Hepatocyte (in vitro differentiated cells): Measurements from ENCODE around the gene TPST1.

Experiments
- EZH2 ChIP-seq: fragments of 200-600 bp; sonication (generic); IDR thresholded peaks from 2 replicates; pipeline ENCODE4 v1.6.1; 2016; ENCODE audit warnings: antibody characterized with exemption, mild to moderate bottlenecking, borderline replicate concordance
- EZH2phosphoT487 ChIP-seq: fragments of 200-600 bp; sonication (generic); IDR thresholded peaks from one replicate; pipeline ENCODE4 v1.6.1; 2018; ENCODE audit warnings: antibody characterized with exemption, mild to moderate bottlenecking, low read depth, moderate library complexity; ENCODE audit not compliant: unreplicated experiment, severe bottlenecking
- TF ChIP-seq, protein P1 (sequence below): fragments of 200-600 bp; sonication (generic); IDR thresholded peaks from 2 replicates; pipeline ENCODE4 v1.5.1; 2016; ENCODE audit warnings: antibody characterized with exemption, mild to moderate bottlenecking; ENCODE audit not compliant: poor library complexity

DNA sequence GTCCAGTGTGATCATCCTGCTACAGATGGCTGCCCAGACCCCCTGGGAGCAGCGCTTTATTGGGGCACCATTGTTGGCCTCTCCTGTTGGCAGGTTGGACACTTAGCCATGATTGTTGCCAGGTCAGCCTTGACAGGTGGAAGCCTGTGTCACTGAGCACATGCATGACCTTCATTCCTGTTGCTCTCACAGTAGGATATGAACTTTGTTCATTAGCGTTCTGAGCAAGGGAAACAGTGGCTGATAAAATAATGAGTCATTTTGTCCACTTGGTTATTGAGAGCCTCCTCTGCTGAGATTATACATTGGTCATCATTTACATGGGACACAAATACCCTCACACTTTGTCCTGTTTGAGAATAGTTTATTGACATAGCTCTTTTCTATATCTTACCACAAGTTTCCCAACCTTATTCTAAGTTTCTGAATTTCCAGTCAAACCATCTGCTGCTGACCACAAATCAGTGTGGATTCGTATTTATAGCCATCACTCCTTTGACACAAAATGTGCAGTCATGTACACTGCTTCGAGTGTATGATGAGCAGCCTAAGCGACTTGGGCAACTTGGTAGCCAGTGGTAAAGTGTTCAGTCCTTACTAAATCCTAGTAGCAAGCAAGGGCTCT is 102.6 kb downstream of the TPST1 start:
- TF ChIP-seq, protein P1, sequence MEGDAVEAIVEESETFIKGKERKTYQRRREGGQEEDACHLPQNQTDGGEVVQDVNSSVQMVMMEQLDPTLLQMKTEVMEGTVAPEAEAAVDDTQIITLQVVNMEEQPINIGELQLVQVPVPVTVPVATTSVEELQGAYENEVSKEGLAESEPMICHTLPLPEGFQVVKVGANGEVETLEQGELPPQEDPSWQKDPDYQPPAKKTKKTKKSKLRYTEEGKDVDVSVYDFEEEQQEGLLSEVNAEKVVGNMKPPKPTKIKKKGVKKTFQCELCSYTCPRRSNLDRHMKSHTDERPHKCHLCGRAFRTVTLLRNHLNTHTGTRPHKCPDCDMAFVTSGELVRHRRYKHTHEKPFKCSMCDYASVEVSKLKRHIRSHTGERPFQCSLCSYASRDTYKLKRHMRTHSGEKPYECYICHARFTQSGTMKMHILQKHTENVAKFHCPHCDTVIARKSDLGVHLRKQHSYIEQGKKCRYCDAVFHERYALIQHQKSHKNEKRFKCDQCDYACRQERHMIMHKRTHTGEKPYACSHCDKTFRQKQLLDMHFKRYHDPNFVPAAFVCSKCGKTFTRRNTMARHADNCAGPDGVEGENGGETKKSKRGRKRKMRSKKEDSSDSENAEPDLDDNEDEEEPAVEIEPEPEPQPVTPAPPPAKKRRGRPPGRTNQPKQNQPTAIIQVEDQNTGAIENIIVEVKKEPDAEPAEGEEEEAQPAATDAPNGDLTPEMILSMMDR = no peak
- TF ChIP-seq EZH2 (no peak), EZH2phosphoT487 (no peak)
